PC-3 (cell line): ENCODE results near the gene ABCC8. TPM values are rescaled to one million over a fixed set of nuclear protein-coding genes. Genes with fewer than 3 reads are reported as not detected.

Experiments used
- ATAC-seq: fragments of 200-7000 bp; cut with Tn5 transposase; 2 replicates; pipeline ENCODE4 v1.9.1; 2020; ENCODE audit warnings: mild to moderate bottlenecking, moderate library complexity
- BruUV-seq: library from RNA; stranded (reverse); fragments of 400-500 nt; replicated peaks from 2 replicates; lab custom pipeline; 2021; lab: Mats Ljungman, UMichigan
- CTCF ChIA-PET: fragments of 300-600 bp; sonication (Branson Sonifier 250); formaldehyde crosslinking; loops from one replicate; lab custom pipeline; 2022; ENCODE audit warnings: antibody characterized with exemption; lab: Charles Lee
- POLR2A ChIA-PET: fragments of 300-600 bp; sonication (Branson Sonifier 250); formaldehyde crosslinking; loops from one replicate; lab custom pipeline; 2022; ENCODE audit warnings: antibody characterized with exemption; ENCODE audit not compliant: unreplicated experiment; lab: Charles Lee
- DNase-seq: peaks from one replicate; pipeline ENCODE4 v3.0.0-alpha.2; 2015
- H2AFZ ChIP-seq: fragments of 300-600 bp; sonication (generic); 2 replicates; pipeline ENCODE4 v1.6.0; 2016; ENCODE audit warnings: antibody characterized with exemption, low read length
- H3F3A ChIP-seq: fragments of 300-600 bp; sonication (generic); one replicate; pipeline ENCODE4 v1.6.0; 2017; ENCODE audit warnings: antibody characterized with exemption, low read length, control low read depth, mild to moderate bottlenecking; ENCODE audit not compliant: unreplicated experiment
- H3K27ac ChIP-seq: fragments of 300-600 bp; sonication (generic); 2 replicates; pipeline ENCODE4 v1.5.1; 2016; ENCODE audit warnings: mild to moderate bottlenecking, low read length
- H3K27me3 ChIP-seq: fragments of 300-600 bp; sonication (generic); 2 replicates; pipeline ENCODE4 v1.6.1; 2016; ENCODE audit warnings: low read length, mixed read lengths
- H3K36me3 ChIP-seq: fragments of 300-600 bp; sonication (generic); 2 replicates; pipeline ENCODE4 v1.6.1; 2016; ENCODE audit warnings: low read depth, mixed run types, low read length, mixed read lengths
- H3K4me1 ChIP-seq: fragments of 300-600 bp; sonication (generic); 2 replicates; pipeline ENCODE4 v1.5.1; 2016; ENCODE audit warnings: low read length; ENCODE audit not compliant: insufficient read depth
- H3K4me2 ChIP-seq: fragments of 300-600 bp; sonication (generic); 2 replicates; pipeline ENCODE4 v1.6.0; 2016; ENCODE audit warnings: low read length
- H3K4me3 ChIP-seq: fragments of 300-600 bp; sonication (generic); 2 replicates; pipeline ENCODE4 v1.5.1; 2016; ENCODE audit warnings: mild to moderate bottlenecking, low read length, mixed read lengths
- H3K79me2 ChIP-seq: fragments of 300-600 bp; sonication (generic); 2 replicates; pipeline ENCODE4 v1.6.1; 2017; ENCODE audit warnings: low read length, mixed read lengths
- H3K9ac ChIP-seq: fragments of 300-600 bp; sonication (generic); 2 replicates; pipeline ENCODE4 v1.6.0; 2016; ENCODE audit warnings: mild to moderate bottlenecking, low read length
- H3K9me2 ChIP-seq: fragments of 300-600 bp; sonication (generic); replicated peaks from 2 replicates; pipeline ENCODE4 v1.6.1; 2016; ENCODE audit warnings: mixed run types, low read length, mixed read lengths
- H3K9me3 ChIP-seq: fragments of 300-600 bp; sonication (generic); 2 replicates; pipeline ENCODE4 v1.6.1; 2016; ENCODE audit warnings: low read length, mixed read lengths
- H4K20me1 ChIP-seq: fragments of 300-600 bp; sonication (generic); 2 replicates; pipeline ENCODE4 v1.6.1; 2016; ENCODE audit warnings: low read length, mixed read lengths
- CTCF ChIP-seq: fragments of 300-600 bp; sonication (generic); conservative IDR thresholded peaks from 2 replicates; pipeline ENCODE4 v1.5.1; 2017; ENCODE audit warnings: antibody characterized with exemption, low read depth, mild to moderate bottlenecking, low read length
- EZH2 ChIP-seq: fragments of 300-600 bp; sonication (generic); IDR thresholded peaks from one replicate; pipeline ENCODE4 v1.6.1; 2017; ENCODE audit warnings: antibody characterized with exemption, mild to moderate bottlenecking, low read length; ENCODE audit not compliant: unreplicated experiment
- EZH2phosphoT487 ChIP-seq: fragments of 300-600 bp; sonication (generic); IDR thresholded peaks from 2 replicates; pipeline ENCODE4 v1.6.1; 2018; ENCODE audit warnings: mild to moderate bottlenecking, antibody characterized with exemption, low read length, borderline replicate concordance
- intact Hi-C: fragments of 100-400 bp; cut with micrococcal nuclease; formaldehyde crosslinking; loops from 2 replicates; pipeline ENCODE4 v1.9.0; 2023
- total RNA-seq: library from RNA; depleted of rRNA; stranded (reverse); fragments of >200 nt; gene quantifications from 2 replicates; pipeline ENCODE4 v1.2.3, GENCODE V29; 2014

Gene ABCC8
- total RNA-seq, 1 experiment from 2014 or later: not detected

- Histone ChIP-seq H2AFZ (no peak overlapping the region), H4K20me1 (no peaks in the 10 kb centered on the region), H3K9ac (no peak overlapping the region), H3K4me2 (no peak overlapping the region), H3K4me1 (no peaks in the 10 kb centered on the region), H3F3A (no peaks in the 10 kb centered on the region), H3K4me3 (no peak overlapping the region), H3K27me3 (peaks cover 48% of the 10 kb centered on the region), H3K36me3 (no peaks in the 10 kb centered on the region), H3K27ac (no peak overlapping the region), H3K9me2 (no peaks in the 10 kb centered on the region), H3K9me3 (no peaks in the 10 kb centered on the region), H3K79me2 (no peaks in the 10 kb centered on the region)
- TF ChIP-seq EZH2phosphoT487 (no peak), CTCF (peak; percentile 61)
- ATAC-seq (peak; percentile 70), DNase-seq (peak; percentile 56)
- ChIA-PET POLR2A (no interaction called here), CTCF (interaction anchor here (0.7 kb wide), 2 partner anchors 89 to 119 kb away, joined by 4 read pairs; no protein-coding TSS in a partner anchor)
- no TSS peak for BruUV-seq
- intact Hi-C loops: no loop called here
Measured at GRCh38 chr11:17473071-17473744, 3.4 kb downstream of the ABCC8 start.

GRCh38 chr11:17472467-17472866 is 4.2 kb downstream of the ABCC8 start:
- Histone ChIP-seq H3K27ac (no peak overlapping the region), H3K79me2 (no peaks in the 10 kb centered on the region), H3K27me3 (peaks cover 43% of the 10 kb centered on the region), H3K36me3 (no peaks in the 10 kb centered on the region), H3K4me2 (no peak overlapping the region), H3K9me3 (no peaks in the 10 kb centered on the region), H3K4me3 (no peak overlapping the region), H3K4me1 (no peaks in the 10 kb centered on the region), H2AFZ (no peak overlapping the region), H3K9me2 (no peaks in the 10 kb centered on the region), H3F3A (no peaks in the 10 kb centered on the region), H4K20me1 (no peaks in the 10 kb centered on the region), H3K9ac (no peak overlapping the region)
- DNase-seq (no peak), ATAC-seq (no peak)
- TF ChIP-seq EZH2phosphoT487 (no peak), EZH2 (no peak), CTCF (no peak)
- ChIA-PET POLR2A (no interaction called here), CTCF (interaction anchor here (0.7 kb wide), 1 partner anchor 118 kb away, joined by 4 read pairs; no protein-coding TSS in a partner anchor)
- intact Hi-C loops: no loop called here
- no TSS peak for BruUV-seq

GRCh38 chr11:17471501-17471900 is 5.1 kb downstream of the ABCC8 start:
- Histone ChIP-seq H3K4me1 (no peaks in the 10 kb centered on the region), H3K9ac (no peak overlapping the region), H4K20me1 (no peaks in the 10 kb centered on the region), H3K4me3 (no peak overlapping the region), H2AFZ (no peak overlapping the region), H3K27me3 (peaks cover 35% of the 10 kb centered on the region), H3K27ac (no peak overlapping the region), H3K9me2 (no peaks in the 10 kb centered on the region), H3F3A (no peaks in the 10 kb centered on the region), H3K9me3 (no peaks in the 10 kb centered on the region), H3K79me2 (no peaks in the 10 kb centered on the region), H3K36me3 (no peaks in the 10 kb centered on the region), H3K4me2 (no peak overlapping the region)
- POLR2A ChIA-PET: no interaction called here
- no TSS peak for BruUV-seq
- DNase-seq: peak; percentile 16
- intact Hi-C loops: no loop called here
- peak; percentile 49 for ATAC-seq
- TF ChIP-seq EZH2phosphoT487: no peak
- peak; percentile 28; the same call in 1 of the 2 replicates for TF ChIP-seq CTCF
- CTCF ChIA-PET: no interaction called here
